DND-41 (cell line): ENCODE measurements around the gene EFNB2.

Experiments
- ATAC-seq: fragments of 200-7000 bp; cut with Tn5 transposase; 3 replicates; pipeline ENCODE4 v1.9.1; 2021; ENCODE audit warnings: low read depth; ENCODE audit not compliant: insufficient read depth
- DNase-seq: peaks from one replicate; pipeline ENCODE4 v3.0.0-alpha.2; 2020
- H2AFZ ChIP-seq: 2 replicates; pipeline ENCODE4 v1.6.0; 2012; ENCODE audit warnings: low read depth, low read length
- H3K27ac ChIP-seq: 2 replicates; pipeline ENCODE4 v1.5.1; 2012; ENCODE audit warnings: low read length, inconsistent platforms
- H3K27me3 ChIP-seq: fragments of 200-600 bp; sonication (generic); 2 replicates; pipeline ENCODE4 v1.6.0; 2012; ENCODE audit warnings: low read length, mild to moderate bottlenecking, inconsistent platforms; ENCODE audit not compliant: insufficient read depth, poor library complexity
- H3K36me3 ChIP-seq: 2 replicates; pipeline ENCODE4 v1.5.1; 2012; ENCODE audit warnings: low read length, inconsistent platforms; ENCODE audit not compliant: insufficient read depth
- H3K4me1 ChIP-seq: 2 replicates; pipeline ENCODE4 v1.5.1; 2012; ENCODE audit warnings: mild to moderate bottlenecking, low read length; ENCODE audit not compliant: insufficient read depth
- H3K4me2 ChIP-seq: 2 replicates; pipeline ENCODE4 v1.6.0; 2012; ENCODE audit warnings: mild to moderate bottlenecking, moderate library complexity, low read length, inconsistent platforms; ENCODE audit not compliant: insufficient read depth
- H3K4me3 ChIP-seq, 2 experiments: fragments of 200-600 bp in 1 of 2; shearing (Covaris generic) in 1 of 2; 2 replicates each; pipeline ENCODE4 v1.5.1; 2012 to 2016; ENCODE audit warnings: inconsistent platforms in 2 of 2, low read length in 2 of 2, mild to moderate bottlenecking in 2 of 2, low read depth in 1 of 2, moderate library complexity in 1 of 2
- H3K79me2 ChIP-seq: 2 replicates; pipeline ENCODE4 v1.6.0; 2012; ENCODE audit warnings: low read length, inconsistent platforms; ENCODE audit not compliant: insufficient read depth
- H3K9ac ChIP-seq: 2 replicates; pipeline ENCODE4 v1.6.0; 2012; ENCODE audit warnings: low read depth, mild to moderate bottlenecking, inconsistent platforms, low read length, moderate library complexity
- H3K9me3 ChIP-seq: 2 replicates; pipeline ENCODE4 v1.5.1; 2012; ENCODE audit warnings: low read length, moderate library complexity, mild to moderate bottlenecking, inconsistent platforms; ENCODE audit not compliant: insufficient read depth, severe bottlenecking
- H4K20me1 ChIP-seq: 2 replicates; pipeline ENCODE4 v1.6.0; 2012; ENCODE audit warnings: low read length; ENCODE audit not compliant: insufficient read depth
- CTCF ChIP-seq: IDR thresholded peaks from 2 replicates; pipeline ENCODE4 v1.5.1; 2012; ENCODE audit warnings: borderline replicate concordance, low read length, moderate library complexity, mild to moderate bottlenecking; ENCODE audit not compliant: poor library complexity, severe bottlenecking; ENCODE audit errors: extremely low read depth
- EZH2 ChIP-seq: IDR thresholded peaks from 3 replicates; pipeline ENCODE4 v1.6.1; 2012; ENCODE audit warnings: borderline replicate concordance, low read depth, mild to moderate bottlenecking, moderate library complexity, low read length, inconsistent platforms; ENCODE audit not compliant: severe bottlenecking

EFNB2 gene

DNA sequence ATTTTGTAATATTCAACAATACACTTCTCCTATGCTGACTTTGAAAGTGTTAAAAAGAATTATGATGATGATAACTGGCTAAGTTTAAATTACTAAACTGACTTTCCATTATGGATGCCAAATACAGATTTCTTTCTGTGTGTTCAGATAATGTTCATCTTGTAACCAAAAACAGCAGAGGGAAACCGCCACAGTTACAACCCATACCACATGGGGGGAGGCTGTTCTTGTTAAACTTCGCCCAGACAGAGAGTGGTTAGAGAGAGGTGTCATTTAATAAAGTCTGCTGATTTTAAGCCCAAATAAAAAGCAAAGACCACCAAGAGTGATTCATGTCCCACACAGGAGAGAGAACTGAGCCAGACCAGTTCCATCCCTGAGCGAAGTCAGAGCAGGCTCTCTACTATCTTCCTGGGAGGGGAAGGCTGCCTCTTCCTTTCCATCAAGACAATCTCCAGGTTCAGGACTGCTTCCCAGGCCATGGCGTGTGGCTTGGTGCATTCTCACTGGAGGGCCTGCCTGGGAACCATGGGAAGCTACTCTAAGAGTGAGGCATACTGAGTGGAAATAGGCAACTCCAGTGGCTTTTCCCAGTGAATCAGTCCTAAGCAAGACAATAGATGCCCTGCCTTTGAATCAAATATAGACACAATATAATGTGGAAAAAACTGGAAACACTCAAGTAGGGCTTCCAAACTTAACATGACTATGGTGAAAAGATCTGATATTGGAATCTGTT is 18.2 kb downstream of the EFNB2 start:
- Histone ChIP-seq H3K9ac (no peak overlapping the region), H3K27ac (no peak overlapping the region), H3K79me2 (no peaks in the 10 kb centered on the region), H3K36me3 (no peaks in the 10 kb centered on the region), H3K4me1 (no peaks in the 10 kb centered on the region), H3K27me3 (no peaks in the 10 kb centered on the region), H4K20me1 (no peaks in the 10 kb centered on the region), H3K9me3 (no peaks in the 10 kb centered on the region), H2AFZ (no peak overlapping the region), H3K4me2 (no peak overlapping the region), H3K4me3 (no peak overlapping the region)
- DNase-seq: no peak
- no peak for TF ChIP-seq EZH2
- no peak for TF ChIP-seq CTCF
- ATAC-seq: no peak

- Histone ChIP-seq H4K20me1 (no peaks in the 10 kb centered on the region), H3K9me3 (no peaks in the 10 kb centered on the region), H3K79me2 (no peaks in the 10 kb centered on the region), H3K4me1 (no peaks in the 10 kb centered on the region), H2AFZ (no peak overlapping the region), H3K27ac (no peak overlapping the region), H3K4me2 (no peak overlapping the region), H3K9ac (no peak overlapping the region), H3K36me3 (no peaks in the 10 kb centered on the region), H3K4me3 (no peak overlapping the region), H3K27me3 (no peaks in the 10 kb centered on the region)
- ATAC-seq: no peak
- no peak for TF ChIP-seq EZH2
- no peak for TF ChIP-seq CTCF
- no peak for DNase-seq
Observed at GRCh38 chr13:106515635-106516254, 19.7 kb downstream of the EFNB2 start.

DNA sequence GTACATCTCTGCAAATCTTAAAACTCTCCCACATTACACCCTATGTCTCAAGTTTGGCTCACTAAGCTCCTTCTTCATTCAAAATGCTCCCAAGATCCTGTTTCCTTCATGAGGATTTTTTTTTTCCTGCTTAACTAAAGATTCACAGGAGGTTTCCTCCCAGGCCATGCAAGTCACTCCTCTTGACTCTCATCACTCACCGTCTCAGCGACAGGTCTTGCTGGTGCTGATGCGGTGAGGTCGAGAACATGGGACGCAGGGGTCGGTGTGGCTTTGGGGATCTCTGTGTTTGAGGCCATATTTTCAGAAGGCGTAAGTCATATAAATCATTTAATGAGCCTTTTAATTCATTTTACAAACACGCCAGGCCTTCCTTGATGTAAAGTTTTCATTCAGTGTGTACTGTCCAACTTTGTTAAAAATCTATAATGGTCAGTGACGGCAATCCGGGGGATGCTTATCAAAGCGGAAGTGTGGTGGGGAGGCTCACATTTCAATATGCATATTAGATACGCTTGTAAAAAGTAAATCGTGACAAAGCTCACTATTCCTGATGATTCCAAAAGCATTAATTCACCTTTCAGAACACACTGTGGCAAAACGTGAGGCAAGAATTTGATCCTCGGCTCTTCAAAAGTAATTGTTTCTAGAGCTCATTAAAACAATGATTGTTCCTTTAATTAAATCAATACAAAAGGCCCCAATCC is 20.4 kb downstream of the EFNB2 start:
- H3K27me3 ChIP-seq: no peaks in the 10 kb centered on the region
- no peak overlapping the region for H3K4me2 ChIP-seq
- ATAC-seq (no peak), DNase-seq (no peak)
- no peaks in the 10 kb centered on the region for H3K9me3 ChIP-seq
- TF ChIP-seq EZH2: no peak
- TF ChIP-seq CTCF: no peak
- H3K79me2 ChIP-seq: no peaks in the 10 kb centered on the region
- no peak overlapping the region for H3K27ac ChIP-seq
- no peaks in the 10 kb centered on the region for H3K4me1 ChIP-seq
- H3K36me3 ChIP-seq: no peaks in the 10 kb centered on the region
- H3K4me3 ChIP-seq: no peak overlapping the region
- H3K9ac ChIP-seq: no peak overlapping the region
- no peak overlapping the region for H2AFZ ChIP-seq
- no peaks in the 10 kb centered on the region for H4K20me1 ChIP-seq
